ENCODE measurements around the gene IFITM5. TPM values are rescaled to one million over a fixed set of nuclear protein-coding genes. Genes with fewer than 3 reads are reported as not detected.
A peak's percentile ranks its signal among the peaks of the same experiment; 100 is the strongest.
"Not testable (repeated sequence)": the region's sequence is repeated elsewhere in the genome, so short reads cannot be mapped to it uniquely, and the experiment has no call there.

IFITM5 gene
- total RNA-seq, 2 donors from 2014 or later = not detected

GRCh38 chr11:313304-313786 is 14.0 kb upstream of the IFITM5 start:
- TF ChIP-seq CTCF (conservative IDR thresholded peaks at IDR 0.05) = no peak
- no peaks in the 10 kb centered on the region for H3K27me3 ChIP-seq (ENCODE audit: control insufficient read depth, insufficient read depth, low read length, poor library complexity, severe bottlenecking)
- H3K4me3 ChIP-seq (ENCODE audit: low read length) = peak overlapping the region; percentile 100
- Mint-ChIP-seq H3K9me3 (no peaks in the 10 kb centered on the region), H3K4me1 (peaks cover 39% of the 10 kb centered on the region), H3K36me3 (ENCODE audit: low read depth) (peaks cover 13% of the 10 kb centered on the region), H3K27ac (peak overlapping the region; percentile 90), H3K4me3 (peak overlapping the region; percentile 94), H3K27me3 (ENCODE audit: insufficient read depth) (no peaks in the 10 kb centered on the region)
- DNase-seq = no peak
- H3K9ac ChIP-seq (ENCODE audit: extremely low read depth, low read length, poor library complexity, severe bottlenecking) = peak overlapping the region; percentile 95
- 22 to 39% methylated on average over 5 to 8 of the region's 8 CpGs for WGBS, 2 experiments (ENCODE audit: insufficient coverage in 1 of 2, insufficient read length in 1 of 2)
- H3K27ac ChIP-seq (ENCODE audit: low read depth, low read length) = no peak overlapping the region
- H3K4me1 ChIP-seq (ENCODE audit: control insufficient read depth, insufficient read depth, low read length) = peaks cover 13% of the 10 kb centered on the region
- H3K9me3 ChIP-seq (ENCODE audit: control insufficient read depth, low read length) = no peaks in the 10 kb centered on the region
- peaks cover 11% of the 10 kb centered on the region for H3K36me3 ChIP-seq (ENCODE audit: control insufficient read depth, insufficient read depth, low read length)

- H3K4me1 ChIP-seq (ENCODE audit: control insufficient read depth, insufficient read depth, low read length) = peaks cover 13% of the 10 kb centered on the region
- H3K36me3 Mint-ChIP-seq (ENCODE audit: low read depth) = peaks cover 13% of the 10 kb centered on the region
- H3K27me3 Mint-ChIP-seq (ENCODE audit: insufficient read depth) = no peaks in the 10 kb centered on the region
These were observed 12.9 kb upstream of the IFITM5 start for GRCh38 chr11:312092-312816.

GRCh38 chr11:311013-311748 is 11.9 kb upstream of the IFITM5 start:
- Mint-ChIP-seq H3K4me3 (peak overlapping the region; percentile 64), H3K27ac (peak overlapping the region; percentile 80), H3K4me1 (peaks cover 42% of the 10 kb centered on the region)
- not testable (repeated sequence) for DNase-seq; H3K27me3 ChIP-seq (ENCODE audit: control insufficient read depth, insufficient read depth, low read length, poor library complexity, severe bottlenecking); H3K27me3 Mint-ChIP-seq (ENCODE audit: insufficient read depth); H3K9me3 Mint-ChIP-seq; H3K9me3 ChIP-seq (ENCODE audit: control insufficient read depth, low read length); H3K9ac ChIP-seq (ENCODE audit: extremely low read depth, low read length, poor library complexity, severe bottlenecking); H3K36me3 Mint-ChIP-seq (ENCODE audit: low read depth); H3K27ac ChIP-seq (ENCODE audit: low read depth, low read length)
- Histone ChIP-seq H3K36me3 (ENCODE audit: control insufficient read depth, insufficient read depth, low read length) (peaks cover 11% of the 10 kb centered on the region), H3K4me3 (ENCODE audit: low read length) (peak overlapping the region; percentile 66), H3K4me1 (ENCODE audit: control insufficient read depth, insufficient read depth, low read length) (peaks cover 13% of the 10 kb centered on the region)
- 12% methylated on average over 5 of the region's 71 CpGs; no CpG with 5 or more reads in 1 of the 2 experiments for WGBS, 2 experiments (ENCODE audit: insufficient coverage in 1 of 2, insufficient read length in 1 of 2)

More at GRCh38 chr11:312092-312816, 12.9 kb upstream of the IFITM5 start:
- Histone ChIP-seq H3K36me3 (ENCODE audit: control insufficient read depth, insufficient read depth, low read length) (peaks cover 11% of the 10 kb centered on the region), H3K27me3 (ENCODE audit: control insufficient read depth, insufficient read depth, low read length, poor library complexity, severe bottlenecking) (no peaks in the 10 kb centered on the region), H3K9me3 (ENCODE audit: control insufficient read depth, low read length) (no peaks in the 10 kb centered on the region), H3K4me3 (ENCODE audit: low read length) (peak overlapping the region; percentile 100), H3K9ac (ENCODE audit: extremely low read depth, low read length, poor library complexity, severe bottlenecking) (no peak overlapping the region), H3K27ac (ENCODE audit: low read depth, low read length) (no peak overlapping the region)
- 48 to 68% methylated on average over 4 to 12 of the region's 14 CpGs for WGBS, 2 experiments (ENCODE audit: insufficient coverage in 1 of 2, insufficient read length in 1 of 2)
- no peaks in the 10 kb centered on the region for H3K9me3 Mint-ChIP-seq
- H3K4me1 Mint-ChIP-seq = peaks cover 40% of the 10 kb centered on the region
- TF ChIP-seq CTCF (conservative IDR thresholded peaks at IDR 0.05) = no peak
- H3K4me3 Mint-ChIP-seq = peak overlapping the region; percentile 94
- peak; percentile 75 for DNase-seq
- peak overlapping the region; percentile 80 for H3K27ac Mint-ChIP-seq

GRCh38 chr11:309979-310572 is 10.8 kb upstream of the IFITM5 start:
- H3K36me3 Mint-ChIP-seq (ENCODE audit: low read depth); H3K27me3 Mint-ChIP-seq (ENCODE audit: insufficient read depth); H3K9me3 ChIP-seq (ENCODE audit: control insufficient read depth, low read length); H3K27me3 ChIP-seq (ENCODE audit: control insufficient read depth, insufficient read depth, low read length, poor library complexity, severe bottlenecking); H3K27ac ChIP-seq (ENCODE audit: low read depth, low read length); H3K36me3 ChIP-seq (ENCODE audit: control insufficient read depth, insufficient read depth, low read length); H3K9me3 Mint-ChIP-seq; H3K9ac ChIP-seq (ENCODE audit: extremely low read depth, low read length, poor library complexity, severe bottlenecking): not testable (repeated sequence)
- Histone ChIP-seq H3K4me3 (ENCODE audit: low read length) (peak overlapping the region; percentile 70), H3K4me1 (ENCODE audit: control insufficient read depth, insufficient read depth, low read length) (peaks cover 13% of the 10 kb centered on the region)
- peak overlapping the region; percentile 26 for H3K27ac Mint-ChIP-seq
- 40 to 53% methylated on average over 2 to 3 of the region's 18 CpGs for whole genome bisulfite sequencing, 2 experiments (ENCODE audit: insufficient coverage in 1 of 2, insufficient read length in 1 of 2)
- peak overlapping the region; percentile 69 for H3K4me3 Mint-ChIP-seq
- H3K4me1 Mint-ChIP-seq = peaks cover 52% of the 10 kb centered on the region
- peak; percentile 73 for DNase-seq

DNA sequence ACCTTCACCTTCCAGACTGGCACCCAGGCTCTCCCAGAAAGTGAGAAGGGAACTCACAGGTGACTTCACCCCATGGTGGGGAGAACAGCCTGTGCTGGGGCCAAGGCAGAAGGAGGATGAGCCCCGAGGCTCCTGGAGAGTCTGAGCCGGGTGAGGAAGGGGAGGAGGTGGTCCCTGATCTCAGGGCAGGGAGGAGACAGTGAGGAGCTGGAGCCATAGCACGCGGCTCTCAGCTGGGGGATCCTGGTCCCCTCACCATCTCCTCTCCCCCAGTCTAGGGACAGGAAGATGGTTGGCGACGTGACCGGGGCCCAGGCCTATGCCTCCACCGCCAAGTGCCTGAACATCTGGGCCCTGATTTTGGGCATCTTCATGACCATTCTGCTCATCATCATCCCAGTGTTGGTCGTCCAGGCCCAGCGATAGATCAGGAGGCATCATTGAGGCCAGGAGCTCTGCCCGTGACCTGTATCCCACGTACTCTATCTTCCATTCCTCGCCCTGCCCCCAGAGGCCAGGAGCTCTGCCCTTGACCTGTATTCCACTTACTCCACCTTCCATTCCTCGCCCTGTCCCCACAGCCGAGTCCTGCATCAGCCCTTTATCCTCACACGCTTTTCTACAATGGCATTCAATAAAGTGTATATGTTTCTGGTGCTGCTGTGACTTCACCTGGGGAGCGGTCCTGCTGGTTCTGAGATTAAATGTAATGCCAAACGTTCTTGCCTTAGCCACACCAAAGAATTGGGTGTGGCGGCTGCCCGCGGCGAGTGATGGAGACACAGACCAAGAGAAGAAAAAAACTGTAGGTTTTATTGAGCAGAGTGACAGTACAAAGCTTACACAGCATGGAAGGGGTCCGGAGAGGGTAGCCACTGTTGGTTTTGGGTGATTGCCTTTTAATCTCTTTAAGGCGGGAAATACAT is 9.7 kb upstream of the IFITM5 start:
- peak; percentile 66 for DNase-seq
- H3K36me3 Mint-ChIP-seq (ENCODE audit: low read depth); H3K9me3 Mint-ChIP-seq; H3K9me3 ChIP-seq (ENCODE audit: control insufficient read depth, low read length); H3K27ac ChIP-seq (ENCODE audit: low read depth, low read length); H3K27me3 Mint-ChIP-seq (ENCODE audit: insufficient read depth); H3K36me3 ChIP-seq (ENCODE audit: control insufficient read depth, insufficient read depth, low read length); H3K9ac ChIP-seq (ENCODE audit: extremely low read depth, low read length, poor library complexity, severe bottlenecking); H3K27me3 ChIP-seq (ENCODE audit: control insufficient read depth, insufficient read depth, low read length, poor library complexity, severe bottlenecking): not testable (repeated sequence)
- Mint-ChIP-seq H3K27ac (peak overlapping the region; percentile 1), H3K4me3 (peak overlapping the region; percentile 69), H3K4me1 (peaks cover 53% of the 10 kb centered on the region)
- Histone ChIP-seq H3K4me3 (ENCODE audit: low read length) (peak overlapping the region; percentile 70), H3K4me1 (ENCODE audit: control insufficient read depth, insufficient read depth, low read length) (peaks cover 13% of the 10 kb centered on the region)
- WGBS, 2 experiments (ENCODE audit: insufficient coverage in 1 of 2, insufficient read length in 1 of 2) = 81 to 85% methylated on average over 12 to 23 of the region's 24 CpGs
